Measurements from ENCODE around the gene MYRFL.

DNA sequence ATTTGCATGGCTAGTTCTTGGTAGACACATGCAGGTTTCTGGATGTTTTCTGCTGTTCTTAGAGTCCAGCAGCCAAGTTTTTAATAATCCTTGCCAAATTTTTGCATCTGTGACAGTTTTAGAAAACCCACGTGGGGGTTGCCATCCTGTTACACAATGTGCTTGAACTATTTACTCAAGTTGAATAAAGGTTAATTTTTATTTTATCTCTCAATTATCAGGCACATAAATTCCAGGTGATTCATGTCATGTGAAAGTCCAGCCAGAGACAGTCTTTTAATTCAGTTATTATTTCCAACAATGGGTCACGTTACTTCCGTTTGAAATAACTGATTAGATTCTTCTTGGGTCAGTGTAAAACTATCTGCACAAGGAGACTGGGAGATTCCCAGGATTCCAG, 15.7 kb downstream of the MYRFL start:
- TF ChIP-seq, protein P1, sequence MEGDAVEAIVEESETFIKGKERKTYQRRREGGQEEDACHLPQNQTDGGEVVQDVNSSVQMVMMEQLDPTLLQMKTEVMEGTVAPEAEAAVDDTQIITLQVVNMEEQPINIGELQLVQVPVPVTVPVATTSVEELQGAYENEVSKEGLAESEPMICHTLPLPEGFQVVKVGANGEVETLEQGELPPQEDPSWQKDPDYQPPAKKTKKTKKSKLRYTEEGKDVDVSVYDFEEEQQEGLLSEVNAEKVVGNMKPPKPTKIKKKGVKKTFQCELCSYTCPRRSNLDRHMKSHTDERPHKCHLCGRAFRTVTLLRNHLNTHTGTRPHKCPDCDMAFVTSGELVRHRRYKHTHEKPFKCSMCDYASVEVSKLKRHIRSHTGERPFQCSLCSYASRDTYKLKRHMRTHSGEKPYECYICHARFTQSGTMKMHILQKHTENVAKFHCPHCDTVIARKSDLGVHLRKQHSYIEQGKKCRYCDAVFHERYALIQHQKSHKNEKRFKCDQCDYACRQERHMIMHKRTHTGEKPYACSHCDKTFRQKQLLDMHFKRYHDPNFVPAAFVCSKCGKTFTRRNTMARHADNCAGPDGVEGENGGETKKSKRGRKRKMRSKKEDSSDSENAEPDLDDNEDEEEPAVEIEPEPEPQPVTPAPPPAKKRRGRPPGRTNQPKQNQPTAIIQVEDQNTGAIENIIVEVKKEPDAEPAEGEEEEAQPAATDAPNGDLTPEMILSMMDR (IDR thresholded peaks at IDR 0.05), result no peak
- TF ChIP-seq POLR2A (IDR thresholded peaks at IDR 0.05) (no peak), EP300 (IDR thresholded peaks at IDR 0.05) (no peak)
